ENCODE results near the gene SEMA3E. TPM values are rescaled to one million over a fixed set of nuclear protein-coding genes. Genes with fewer than 3 reads are reported as not detected.

The SEMA3E gene
- total RNA-seq, 1 experiment from 2014 or later: 4.1 TPM

- DNase-seq (ENCODE audit: low read depth, low spot score): no peak
- in situ Hi-C loops (cut with HindIII; ENCODE audit: low pct_unique_long_range_greater_than_20kb, low sequenced_read_pairs): loop anchor here (25.0 kb wide), 2 partner anchors 140 to 240 kb away; no protein-coding TSS in a partner anchor
Observed at GRCh38 chr7:83652481-83652880, 3.5 kb upstream of the SEMA3E start.

- DNase-seq (ENCODE audit: low read depth, low spot score): no peak
- in situ Hi-C loops (cut with HindIII; ENCODE audit: low pct_unique_long_range_greater_than_20kb, low sequenced_read_pairs): loop anchor here (25.0 kb wide), 2 partner anchors 137 to 237 kb away; no protein-coding TSS in a partner anchor
Observed at GRCh38 chr7:83649701-83650100, 762 bp upstream of the SEMA3E start.

GRCh38 chr7:83646027-83646426 lies 2.9 kb downstream of the SEMA3E start:
- in situ Hi-C loops (cut with HindIII; ENCODE audit: low pct_unique_long_range_greater_than_20kb, low sequenced_read_pairs): no loop called here

GRCh38 chr7:83643739-83644138 lies 5.2 kb downstream of the SEMA3E start:
- in situ Hi-C loops (cut with HindIII; ENCODE audit: low pct_unique_long_range_greater_than_20kb, low sequenced_read_pairs): no loop called here
- DNase-seq (ENCODE audit: low read depth, low spot score): no peak

More at GRCh38 chr7:83646027-83646426, 2.9 kb downstream of the SEMA3E start:
- no peak for DNase-seq (ENCODE audit: low read depth, low spot score)

GRCh38 chr7:83643012-83643411 lies 5.9 kb downstream of the SEMA3E start:
- DNase-seq (ENCODE audit: low read depth, low spot score): no peak
- in situ Hi-C loops (cut with HindIII; ENCODE audit: low pct_unique_long_range_greater_than_20kb, low sequenced_read_pairs): no loop called here

- in situ Hi-C loops (cut with HindIII; ENCODE audit: low pct_unique_long_range_greater_than_20kb, low sequenced_read_pairs): no loop called here
- no peak for DNase-seq (ENCODE audit: low read depth, low spot score)
Observed at GRCh38 chr7:83640731-83641537, 8.0 kb downstream of the SEMA3E start.

GRCh38 chr7:83640240-83640639 lies 8.7 kb downstream of the SEMA3E start:
- in situ Hi-C loops (cut with HindIII; ENCODE audit: low pct_unique_long_range_greater_than_20kb, low sequenced_read_pairs): no loop called here
- no peak for DNase-seq (ENCODE audit: low read depth, low spot score)

- in situ Hi-C loops (cut with HindIII; ENCODE audit: low pct_unique_long_range_greater_than_20kb, low sequenced_read_pairs): no loop called here
- DNase-seq (ENCODE audit: low read depth, low spot score): no peak
Observed at GRCh38 chr7:83633516-83633915, 15.4 kb downstream of the SEMA3E start.

GRCh38 chr7:83629117-83629880 lies 19.6 kb downstream of the SEMA3E start:
- in situ Hi-C loops (cut with HindIII; ENCODE audit: low pct_unique_long_range_greater_than_20kb, low sequenced_read_pairs): no loop called here
- no peak for DNase-seq (ENCODE audit: low read depth, low spot score)

- DNase-seq (ENCODE audit: low read depth, low spot score): no peak
- in situ Hi-C loops (cut with HindIII; ENCODE audit: low pct_unique_long_range_greater_than_20kb, low sequenced_read_pairs): no loop called here
Observed at GRCh38 chr7:83617858-83618257, 31.1 kb downstream of the SEMA3E start.

GRCh38 chr7:83614112-83614511 lies 34.8 kb downstream of the SEMA3E start:
- no peak for DNase-seq (ENCODE audit: low read depth, low spot score)
- in situ Hi-C loops (cut with HindIII; ENCODE audit: low pct_unique_long_range_greater_than_20kb, low sequenced_read_pairs): no loop called here

- peak; percentile 79 for DNase-seq (ENCODE audit: low read depth, low spot score)
- in situ Hi-C loops (cut with HindIII; ENCODE audit: low pct_unique_long_range_greater_than_20kb, low sequenced_read_pairs): no loop called here
Observed at GRCh38 chr7:83613232-83613631, 35.7 kb downstream of the SEMA3E start.

- DNase-seq (ENCODE audit: low read depth, low spot score): no peak
- in situ Hi-C loops (cut with HindIII; ENCODE audit: low pct_unique_long_range_greater_than_20kb, low sequenced_read_pairs): no loop called here
Observed at GRCh38 chr7:83611776-83612175, 37.2 kb downstream of the SEMA3E start.

GRCh38 chr7:83610649-83611304 lies 38.2 kb downstream of the SEMA3E start:
- no peak for DNase-seq (ENCODE audit: low read depth, low spot score)
- in situ Hi-C loops (cut with HindIII; ENCODE audit: low pct_unique_long_range_greater_than_20kb, low sequenced_read_pairs): no loop called here

- in situ Hi-C loops (cut with HindIII; ENCODE audit: low pct_unique_long_range_greater_than_20kb, low sequenced_read_pairs): no loop called here
- no peak for DNase-seq (ENCODE audit: low read depth, low spot score)
Observed at GRCh38 chr7:83608716-83609115, 40.2 kb downstream of the SEMA3E start.

GRCh38 chr7:83603649-83604048 lies 45.3 kb downstream of the SEMA3E start:
- in situ Hi-C loops (cut with HindIII; ENCODE audit: low pct_unique_long_range_greater_than_20kb, low sequenced_read_pairs): no loop called here
- no peak for DNase-seq (ENCODE audit: low read depth, low spot score)

- DNase-seq (ENCODE audit: low read depth, low spot score): peak; percentile 70
- in situ Hi-C loops (cut with HindIII; ENCODE audit: low pct_unique_long_range_greater_than_20kb, low sequenced_read_pairs): no loop called here
Observed at GRCh38 chr7:83599131-83599530, 49.8 kb downstream of the SEMA3E start.

- in situ Hi-C loops (cut with HindIII; ENCODE audit: low pct_unique_long_range_greater_than_20kb, low sequenced_read_pairs): no loop called here
- no peak for DNase-seq (ENCODE audit: low read depth, low spot score)
Observed at GRCh38 chr7:83593921-83594475, 54.9 kb downstream of the SEMA3E start.
